Neuron (in vitro differentiated cells): ENCODE data around the gene ARHGEF7.

Experiments
- H2AFZ ChIP-seq: one replicate; pipeline ENCODE4 v1.6.1; 2013; ENCODE audit warnings: low read depth, mild to moderate bottlenecking, inconsistent platforms, low read length, moderate library complexity
- H3K27me3 ChIP-seq: one replicate; pipeline ENCODE4 v1.6.1; 2013; ENCODE audit warnings: low read length; ENCODE audit not compliant: insufficient read depth
- H3K36me3 ChIP-seq: one replicate; pipeline ENCODE4 v1.6.1; 2013; ENCODE audit warnings: low read length; ENCODE audit not compliant: insufficient read depth
- H3K4me1 ChIP-seq: one replicate; pipeline ENCODE4 v1.6.1; 2013; ENCODE audit warnings: low read length; ENCODE audit not compliant: insufficient read depth
- H3K4me3 ChIP-seq: 2 replicates; pipeline ENCODE4 v1.5.1; 2013; ENCODE audit warnings: mild to moderate bottlenecking, low read length, moderate library complexity
- H3K9me3 ChIP-seq: one replicate; pipeline ENCODE4 v1.6.1; 2013; ENCODE audit warnings: low read length

ARHGEF7 gene

GRCh38 chr13:111344471-111345191 lies 229.5 kb downstream of the ARHGEF7 start:
- Histone ChIP-seq H3K36me3 (no peaks in the 10 kb centered on the region), H3K9me3 (no peaks in the 10 kb centered on the region), H3K27me3 (no peaks in the 10 kb centered on the region)

GRCh38 chr13:111345682-111346081 lies 230.6 kb downstream of the ARHGEF7 start:
- no peaks in the 10 kb centered on the region for H3K27me3 ChIP-seq

More at GRCh38 chr13:111344471-111345191, 229.5 kb downstream of the ARHGEF7 start:
- no peak overlapping the region for H3K4me3 ChIP-seq
- no peak overlapping the region for H2AFZ ChIP-seq
- H3K4me1 ChIP-seq, result no peaks in the 10 kb centered on the region

GRCh38 chr13:111346101-111346680 lies 231.1 kb downstream of the ARHGEF7 start:
- Histone ChIP-seq H3K27me3 (no peaks in the 10 kb centered on the region), H3K4me1 (no peaks in the 10 kb centered on the region), H3K4me3 (no peak overlapping the region), H2AFZ (no peak overlapping the region), H3K9me3 (no peaks in the 10 kb centered on the region), H3K36me3 (no peaks in the 10 kb centered on the region)

More at GRCh38 chr13:111345682-111346081, 230.6 kb downstream of the ARHGEF7 start:
- no peaks in the 10 kb centered on the region for H3K36me3 ChIP-seq
- no peaks in the 10 kb centered on the region for H3K9me3 ChIP-seq
- H3K4me3 ChIP-seq, result no peak overlapping the region
- H3K4me1 ChIP-seq, result no peaks in the 10 kb centered on the region
- H2AFZ ChIP-seq, result no peak overlapping the region

- no peaks in the 10 kb centered on the region for H3K36me3 ChIP-seq
- H3K9me3 ChIP-seq, result no peaks in the 10 kb centered on the region
- no peak overlapping the region for H2AFZ ChIP-seq
- no peaks in the 10 kb centered on the region for H3K27me3 ChIP-seq
- no peaks in the 10 kb centered on the region for H3K4me1 ChIP-seq
- no peak overlapping the region for H3K4me3 ChIP-seq
Observed at GRCh38 chr13:111347438-111347837, 232.3 kb downstream of the ARHGEF7 start.

GRCh38 chr13:111353508-111353907 lies 238.4 kb downstream of the ARHGEF7 start:
- Histone ChIP-seq H3K4me3 (no peak overlapping the region), H3K27me3 (no peaks in the 10 kb centered on the region), H2AFZ (no peak overlapping the region), H3K9me3 (no peaks in the 10 kb centered on the region), H3K36me3 (no peaks in the 10 kb centered on the region), H3K4me1 (no peaks in the 10 kb centered on the region)

- Histone ChIP-seq H3K4me1 (peaks cover 7% of the 10 kb centered on the region), H3K9me3 (no peaks in the 10 kb centered on the region), H3K27me3 (no peaks in the 10 kb centered on the region), H3K36me3 (no peaks in the 10 kb centered on the region), H2AFZ (no peak overlapping the region), H3K4me3 (no peak overlapping the region)
Observed at GRCh38 chr13:111354789-111355188, 239.7 kb downstream of the ARHGEF7 start.
